Ectodermal cell (in vitro differentiated cells): Measurements from ENCODE around the gene APBB1.
A peak's percentile ranks its signal among the peaks of the same experiment; 100 is the strongest.

ENCODE experiments used
- H3K27ac ChIP-seq: 2 replicates; pipeline ENCODE4 v1.7.0; 2013; ENCODE audit warnings: mild to moderate bottlenecking, low read depth, low read length; ENCODE audit not compliant: insufficient read depth, poor library complexity, severe bottlenecking
- H3K27me3 ChIP-seq: 2 replicates; pipeline ENCODE4 v1.7.0; 2013; ENCODE audit warnings: mild to moderate bottlenecking, low read length; ENCODE audit not compliant: insufficient read depth, control insufficient read depth, poor library complexity, severe bottlenecking
- H3K36me3 ChIP-seq: one replicate; pipeline ENCODE4 v1.7.0; 2013; ENCODE audit warnings: low read length; ENCODE audit not compliant: control insufficient read depth, insufficient read depth
- H3K4me1 ChIP-seq: one replicate; pipeline ENCODE4 v1.7.0; 2013; ENCODE audit warnings: low read length; ENCODE audit not compliant: control insufficient read depth, insufficient read depth
- H3K4me3 ChIP-seq: 2 replicates; pipeline ENCODE4 v1.7.0; 2013; ENCODE audit warnings: low read depth, low read length, control low read depth; ENCODE audit not compliant: insufficient read depth
- H3K9me3 ChIP-seq: 2 replicates; pipeline ENCODE4 v1.7.0; 2013; ENCODE audit warnings: mild to moderate bottlenecking, low read length, moderate library complexity; ENCODE audit not compliant: control insufficient read depth
- whole genome bisulfite sequencing, 2 experiments: methylation state at CpG; one replicate each; pipeline ENCODE4 v1.1.7; 2013; ENCODE audit warnings: missing lambda C conversion rate in 2 of 2; 5-methylcytosine and 5-hydroxymethylcytosine counted together

Gene APBB1

GRCh38 chr11:6418557-6419008, 311 bp downstream of the APBB1 start:
- Histone ChIP-seq H3K4me3 (peak overlapping the region; percentile 76), H3K9me3 (no peaks in the 10 kb centered on the region), H3K27me3 (peaks cover 23% of the 10 kb centered on the region), H3K4me1 (no peaks in the 10 kb centered on the region), H3K27ac (no peak overlapping the region), H3K36me3 (no peaks in the 10 kb centered on the region)
- WGBS, 2 experiments: 0% methylated on average over 35 to 38 of the region's 38 CpGs

DNA sequence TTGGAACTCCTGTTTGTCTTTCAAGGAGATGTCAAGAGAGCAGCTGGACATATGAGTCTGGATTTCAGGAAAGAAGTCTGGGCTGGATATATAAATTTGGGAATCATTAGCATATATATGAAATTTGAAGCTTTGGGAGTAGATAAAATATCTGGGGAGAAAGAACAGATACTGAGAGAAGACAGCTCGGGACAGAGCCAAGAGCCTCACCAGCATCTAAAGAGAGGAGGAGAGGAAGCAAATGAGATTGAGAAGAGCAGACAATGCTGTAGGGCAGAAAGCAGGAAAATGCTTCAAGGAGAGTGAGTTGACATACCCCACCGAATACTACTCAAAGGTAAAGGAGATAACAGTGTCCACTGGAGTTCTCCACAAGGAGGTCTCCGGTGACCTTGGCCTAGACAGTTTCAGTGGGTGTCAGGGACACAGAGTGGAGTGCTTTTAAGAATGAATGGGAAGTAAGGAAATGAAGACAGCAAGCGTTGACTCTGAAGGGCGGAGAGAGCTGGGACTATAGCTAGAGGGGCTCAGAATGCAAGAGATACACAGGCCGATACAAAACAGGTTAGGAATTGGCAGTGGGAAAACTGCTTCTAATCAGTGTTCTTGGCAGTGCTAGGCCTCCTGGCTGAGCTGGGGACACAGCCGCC, 862 bp downstream of the APBB1 start:
- WGBS, 2 experiments: 53 to 55% methylated on average over 7 of the region's 7 CpGs
- Histone ChIP-seq H3K27me3 (peaks cover 18% of the 10 kb centered on the region), H3K4me1 (no peaks in the 10 kb centered on the region), H3K27ac (no peak overlapping the region), H3K4me3 (peak overlapping the region; percentile 76), H3K9me3 (no peaks in the 10 kb centered on the region), H3K36me3 (no peaks in the 10 kb centered on the region)

GRCh38 chr11:6415797-6416196, 3.1 kb downstream of the APBB1 start:
- H3K9me3 ChIP-seq: no peaks in the 10 kb centered on the region
- no peaks in the 10 kb centered on the region for H3K36me3 ChIP-seq
- no peaks in the 10 kb centered on the region for H3K4me1 ChIP-seq
- H3K27ac ChIP-seq: no peak overlapping the region
- peaks cover 16% of the 10 kb centered on the region for H3K27me3 ChIP-seq
- H3K4me3 ChIP-seq: no peak overlapping the region
- 89 to 92% methylated on average over 6 of the region's 6 CpGs for WGBS, 2 experiments

DNA sequence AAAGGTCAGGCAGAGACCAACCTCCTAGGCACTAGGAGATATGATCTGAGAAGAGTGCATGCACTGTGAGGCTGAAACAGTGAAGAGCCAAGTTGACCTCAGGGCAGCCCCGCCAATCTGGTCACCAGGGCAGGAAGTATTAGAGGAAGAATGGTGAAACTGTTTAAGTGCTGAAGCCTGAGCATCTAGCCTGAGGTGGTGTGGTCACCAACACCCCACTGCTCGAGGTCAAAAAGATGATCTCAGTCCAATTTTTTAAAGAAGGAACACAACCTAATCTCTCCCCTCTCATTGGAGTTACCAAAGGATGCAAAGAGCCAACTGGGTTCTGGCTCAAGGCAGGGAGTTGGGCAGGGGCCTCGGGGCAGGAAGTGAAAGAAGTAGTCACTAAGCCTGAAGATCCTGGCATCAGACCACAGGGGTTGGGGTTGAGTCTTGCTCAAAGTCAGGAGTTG, 4.0 kb downstream of the APBB1 start:
- peaks cover 3% of the 10 kb centered on the region for H3K36me3 ChIP-seq
- 94 to 98% methylated on average over 3 of the region's 3 CpGs for WGBS, 2 experiments
- H3K27ac ChIP-seq: no peak overlapping the region
- H3K27me3 ChIP-seq: peaks cover 7% of the 10 kb centered on the region
- H3K9me3 ChIP-seq: no peaks in the 10 kb centered on the region
- no peak overlapping the region for H3K4me3 ChIP-seq
- no peaks in the 10 kb centered on the region for H3K4me1 ChIP-seq

DNA sequence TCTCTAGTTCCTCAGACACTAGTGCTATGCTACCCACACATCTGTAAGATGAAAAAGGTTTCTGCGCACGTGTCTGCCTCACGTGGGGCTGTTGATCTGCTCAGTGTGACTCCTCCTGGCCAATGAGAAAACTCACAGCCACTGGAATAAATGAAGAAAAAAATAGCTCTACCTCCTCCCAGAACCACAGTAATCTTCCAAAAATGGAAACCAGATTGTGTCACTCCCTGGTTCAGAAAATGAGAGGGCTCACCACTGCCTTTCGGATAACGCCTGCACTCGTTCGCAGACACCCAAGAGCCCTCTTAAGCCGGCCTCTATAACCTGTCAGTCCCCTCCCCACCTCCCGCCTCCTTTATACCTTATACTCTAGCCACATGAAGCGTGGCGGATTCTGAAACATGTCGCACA, 5.1 kb downstream of the APBB1 start:
- no peaks in the 10 kb centered on the region for H3K9me3 ChIP-seq
- no peaks in the 10 kb centered on the region for H3K27me3 ChIP-seq
- WGBS, 2 experiments: 91% methylated on average over 12 of the region's 12 CpGs
- H3K4me3 ChIP-seq: no peak overlapping the region
- H3K27ac ChIP-seq: no peak overlapping the region
- no peaks in the 10 kb centered on the region for H3K4me1 ChIP-seq
- peaks cover 3% of the 10 kb centered on the region for H3K36me3 ChIP-seq

GRCh38 chr11:6411594-6412031, 7.3 kb downstream of the APBB1 start:
- peaks cover 3% of the 10 kb centered on the region for H3K36me3 ChIP-seq
- 92 to 95% methylated on average over 10 of the region's 10 CpGs for WGBS, 2 experiments
- H3K9me3 ChIP-seq: no peaks in the 10 kb centered on the region
- no peaks in the 10 kb centered on the region for H3K4me1 ChIP-seq
- H3K4me3 ChIP-seq: no peak overlapping the region
- H3K27ac ChIP-seq: no peak overlapping the region
- H3K27me3 ChIP-seq: no peaks in the 10 kb centered on the region

- Histone ChIP-seq H3K36me3 (peaks cover 3% of the 10 kb centered on the region), H3K27ac (no peak overlapping the region), H3K4me1 (no peaks in the 10 kb centered on the region), H3K27me3 (no peaks in the 10 kb centered on the region), H3K4me3 (no peak overlapping the region), H3K9me3 (no peaks in the 10 kb centered on the region)
- 95 to 96% methylated on average over 23 of the region's 23 CpGs for WGBS, 2 experiments
Measured at GRCh38 chr11:6410695-6411430, 8.0 kb downstream of the APBB1 start.

- Histone ChIP-seq H3K27ac (no peak overlapping the region), H3K4me1 (peaks cover 15% of the 10 kb centered on the region), H3K27me3 (no peaks in the 10 kb centered on the region), H3K4me3 (no peak overlapping the region), H3K36me3 (peaks cover 14% of the 10 kb centered on the region), H3K9me3 (no peaks in the 10 kb centered on the region)
- 81 to 83% methylated on average over 2 of the region's 2 CpGs for WGBS, 2 experiments
Measured at GRCh38 chr11:6406370-6406769, 12.5 kb downstream of the APBB1 start.

DNA sequence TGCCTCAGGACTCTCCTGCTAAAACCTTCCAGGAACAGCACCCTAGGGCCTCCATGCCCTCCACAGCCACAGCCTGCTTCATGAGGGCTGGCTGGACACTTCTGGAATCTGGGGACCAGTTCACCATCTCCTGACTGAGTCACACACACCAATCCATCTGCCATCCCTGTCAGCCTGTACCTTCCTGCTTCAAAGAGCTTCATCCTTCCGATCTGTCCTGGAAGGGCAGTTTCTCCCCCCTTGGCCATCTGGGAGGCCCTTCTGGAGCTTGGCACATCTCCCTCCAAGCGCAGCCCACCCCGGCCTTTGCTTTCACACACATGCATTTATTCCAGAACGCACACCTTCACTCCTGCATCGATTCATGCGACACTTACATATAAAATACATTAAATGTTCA, 13.0 kb downstream of the APBB1 start:
- Histone ChIP-seq H3K9me3 (no peaks in the 10 kb centered on the region), H3K4me3 (no peak overlapping the region)

GRCh38 chr11:6405052-6405667, 13.7 kb downstream of the APBB1 start:
- Histone ChIP-seq H3K4me1 (peaks cover 15% of the 10 kb centered on the region), H3K36me3 (peaks cover 21% of the 10 kb centered on the region), H3K9me3 (no peaks in the 10 kb centered on the region), H3K27ac (peak overlapping the region; percentile 85), H3K4me3 (peak overlapping the region; percentile 12), H3K27me3 (no peaks in the 10 kb centered on the region)
- 24 to 31% methylated on average over 13 of the region's 13 CpGs for WGBS, 2 experiments

More for the DNA sequence above, 13.0 kb downstream of the APBB1 start:
- Histone ChIP-seq H3K27me3 (no peaks in the 10 kb centered on the region), H3K27ac (no peak overlapping the region), H3K4me1 (peaks cover 15% of the 10 kb centered on the region), H3K36me3 (peaks cover 20% of the 10 kb centered on the region)
- 93 to 94% methylated on average over 6 of the region's 6 CpGs for WGBS, 2 experiments
